ENCODE measurements around the gene SETBP1.

Gene SETBP1

DNA sequence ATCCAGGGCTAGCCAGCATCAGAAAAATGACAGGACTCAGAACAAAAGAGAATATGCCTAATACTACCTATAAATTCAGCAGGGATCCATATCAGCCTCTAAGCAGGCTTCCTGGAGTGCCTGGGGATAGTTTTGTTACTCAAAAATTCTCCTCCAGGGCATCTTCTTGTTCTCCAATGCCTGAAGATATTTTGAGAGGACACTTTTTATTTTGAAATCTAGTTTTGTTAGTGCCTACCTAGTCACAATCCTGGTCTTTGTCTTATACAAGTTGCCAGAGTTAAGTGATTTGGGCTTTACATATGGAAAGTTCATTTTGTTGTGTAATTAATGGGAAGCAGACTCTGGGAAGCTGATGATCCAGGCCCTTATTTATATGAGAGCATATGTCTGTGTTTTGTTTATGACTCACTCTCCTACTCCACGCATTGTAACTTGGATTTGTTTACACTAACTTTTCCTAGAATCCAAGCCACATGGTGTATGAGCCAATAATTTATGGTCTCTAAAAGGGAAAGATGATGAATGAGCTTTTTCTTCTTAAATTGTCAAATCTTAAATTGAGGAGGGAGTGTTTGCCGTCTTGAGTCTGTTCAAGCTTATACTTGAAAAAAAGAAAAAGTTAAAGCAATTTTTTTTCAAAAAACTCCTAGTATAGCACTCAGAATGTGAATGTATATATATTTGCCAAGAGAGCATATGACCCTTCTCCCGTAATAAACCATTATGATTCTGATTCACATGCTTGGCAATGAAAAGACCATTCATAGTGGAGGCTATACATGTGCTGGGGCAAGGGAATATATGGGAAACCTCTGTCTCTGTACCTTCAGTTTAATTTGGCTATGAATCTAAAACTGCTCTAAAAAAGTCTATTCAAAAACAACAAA, 370.3 kb downstream of the SETBP1 start:
- DNase-seq (ENCODE audit: insufficient read length, low spot score) (no peak), FAIRE-seq (no peak)
- TF ChIP-seq, protein P1, sequence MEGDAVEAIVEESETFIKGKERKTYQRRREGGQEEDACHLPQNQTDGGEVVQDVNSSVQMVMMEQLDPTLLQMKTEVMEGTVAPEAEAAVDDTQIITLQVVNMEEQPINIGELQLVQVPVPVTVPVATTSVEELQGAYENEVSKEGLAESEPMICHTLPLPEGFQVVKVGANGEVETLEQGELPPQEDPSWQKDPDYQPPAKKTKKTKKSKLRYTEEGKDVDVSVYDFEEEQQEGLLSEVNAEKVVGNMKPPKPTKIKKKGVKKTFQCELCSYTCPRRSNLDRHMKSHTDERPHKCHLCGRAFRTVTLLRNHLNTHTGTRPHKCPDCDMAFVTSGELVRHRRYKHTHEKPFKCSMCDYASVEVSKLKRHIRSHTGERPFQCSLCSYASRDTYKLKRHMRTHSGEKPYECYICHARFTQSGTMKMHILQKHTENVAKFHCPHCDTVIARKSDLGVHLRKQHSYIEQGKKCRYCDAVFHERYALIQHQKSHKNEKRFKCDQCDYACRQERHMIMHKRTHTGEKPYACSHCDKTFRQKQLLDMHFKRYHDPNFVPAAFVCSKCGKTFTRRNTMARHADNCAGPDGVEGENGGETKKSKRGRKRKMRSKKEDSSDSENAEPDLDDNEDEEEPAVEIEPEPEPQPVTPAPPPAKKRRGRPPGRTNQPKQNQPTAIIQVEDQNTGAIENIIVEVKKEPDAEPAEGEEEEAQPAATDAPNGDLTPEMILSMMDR (IDR thresholded peaks at IDR 0.05; ENCODE audit: insufficient read depth, missing control alignments), result no peak

DNA sequence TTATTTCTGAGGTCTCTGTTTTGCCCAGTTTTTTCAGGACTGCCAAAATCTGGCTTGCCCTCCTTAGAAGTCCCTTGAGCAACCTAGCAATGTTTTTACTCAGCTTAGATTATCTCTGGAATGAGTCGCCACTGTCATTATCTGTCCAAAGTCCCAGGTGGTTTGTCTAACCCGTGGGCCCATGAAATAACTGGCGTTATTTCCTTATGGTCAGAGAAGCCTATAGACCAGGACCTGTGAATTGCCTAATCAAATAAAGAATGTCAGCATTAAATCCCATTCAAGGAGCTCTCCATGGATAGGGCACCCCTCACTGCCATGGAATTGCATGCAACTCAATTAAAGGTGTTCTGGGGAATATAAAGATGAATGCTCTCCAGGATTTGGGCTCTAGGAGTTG, 373.9 kb downstream of the SETBP1 start:
- TF ChIP-seq, protein P1 (IDR thresholded peaks at IDR 0.05; ENCODE audit: insufficient read depth, missing control alignments), result no peak
- DNase-seq (ENCODE audit: insufficient read length, low spot score), result no peak
- no peak for FAIRE-seq

DNA sequence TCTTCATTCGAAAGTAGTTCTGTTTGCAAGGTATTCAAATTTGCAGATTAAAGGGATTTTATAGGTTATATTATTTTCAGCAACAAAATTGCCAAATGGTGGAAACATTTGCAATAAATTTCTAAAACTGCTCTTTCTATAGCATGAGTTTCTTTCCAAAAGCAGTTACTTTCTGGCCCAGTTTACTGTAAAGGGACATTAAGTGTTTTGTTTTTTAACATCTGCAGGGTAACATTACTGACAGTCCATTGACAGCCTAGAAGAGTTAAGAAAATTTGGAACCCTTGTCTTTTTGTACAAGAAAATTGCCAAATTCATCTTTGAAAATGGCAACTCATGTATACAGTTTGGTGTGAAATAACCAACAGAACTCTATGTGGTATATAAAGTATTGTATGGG, 375.1 kb downstream of the SETBP1 start:
- no peak for DNase-seq (ENCODE audit: insufficient read length, low spot score)
- TF ChIP-seq, protein P1 (IDR thresholded peaks at IDR 0.05; ENCODE audit: insufficient read depth, missing control alignments), result no peak
- no peak for FAIRE-seq

- no peak for FAIRE-seq
- no peak for DNase-seq (ENCODE audit: insufficient read length, low spot score)
- TF ChIP-seq, protein P1 (IDR thresholded peaks at IDR 0.05; ENCODE audit: insufficient read depth, missing control alignments), result no peak
These were observed 376.2 kb downstream of the SETBP1 start for GRCh38 chr18:45056926-45057325.

DNA sequence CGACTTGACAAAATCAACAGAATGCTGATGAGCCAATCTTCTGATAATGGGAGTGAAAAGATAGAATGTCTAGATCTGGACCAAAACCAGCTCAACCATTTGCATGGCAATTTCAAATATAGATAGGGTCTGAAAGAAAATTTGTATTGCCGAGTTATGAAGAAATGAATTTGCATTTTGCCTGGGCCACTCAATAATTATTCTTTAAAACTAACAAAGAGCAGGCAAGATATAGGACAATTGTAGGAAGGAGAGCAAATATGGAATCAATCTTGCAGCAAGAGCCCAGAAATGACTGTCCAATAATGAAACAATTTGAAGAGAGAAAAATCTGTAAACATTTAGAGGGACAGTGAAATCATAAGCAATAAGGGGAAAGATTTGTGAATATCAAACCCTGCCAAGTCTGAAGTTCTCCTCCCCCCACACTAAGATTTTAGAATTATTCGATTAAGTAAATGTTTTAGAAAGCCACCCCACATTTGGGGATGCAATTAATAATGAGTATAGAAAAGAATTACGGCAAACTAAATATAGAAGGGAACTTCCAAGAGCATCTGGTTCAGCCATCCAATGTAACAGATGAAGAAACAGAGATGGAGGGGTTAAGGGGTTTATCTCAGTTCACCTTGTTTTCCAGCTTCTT, 377.4 kb downstream of the SETBP1 start:
- no peak for FAIRE-seq
- TF ChIP-seq, protein P1 (IDR thresholded peaks at IDR 0.05; ENCODE audit: insufficient read depth, missing control alignments), result no peak
- no peak for DNase-seq (ENCODE audit: insufficient read length, low spot score)

GRCh38 chr18:45059695-45060094, 379.0 kb downstream of the SETBP1 start:
- no peak for DNase-seq (ENCODE audit: insufficient read length, low spot score)

More at GRCh38 chr18:45059695-45060094, 379.0 kb downstream of the SETBP1 start:
- no peak for FAIRE-seq
- TF ChIP-seq, protein P1 (IDR thresholded peaks at IDR 0.05; ENCODE audit: insufficient read depth, missing control alignments), result no peak
